Stomach (tissue), 9 donors: Measurements from ENCODE around the gene SH3D21. TPM values are rescaled to one million over a fixed set of nuclear protein-coding genes. Genes with fewer than 3 reads are reported as not detected.

Source experiments
- DNase-seq, 2 donors: peaks; one replicate each; pipeline versions ENCODE4 v3.0.0 to v3.0.0-alpha.2; 2013 to 2019
- H3K27ac ChIP-seq, 5 donors: fragments of 200-600 bp in 4 of 5; sonication (generic) in 4 of 5; one replicate each; pipeline ENCODE4 v1.5.1; 2013 to 2019; ENCODE audit warnings: mild to moderate bottlenecking in 1 of 5, moderate library complexity in 1 of 5
- H3K27me3 ChIP-seq, 3 donors: fragments of 200-600 bp; sonication (generic); one replicate each; pipeline ENCODE4 v1.5.1; 2017 to 2019; ENCODE audit warnings: mixed run types in 1 of 3
- H3K36me3 ChIP-seq, 4 donors: fragments of 200-600 bp; sonication (generic); 1 replicate in 3 of 4; 2 replicates in 1 of 4; pipeline ENCODE4 v1.5.1; 2016 to 2019
- H3K4me1 ChIP-seq, 4 donors: fragments of 200-600 bp; sonication (generic); one replicate each; pipeline ENCODE4 v1.5.1; 2016 to 2019
- H3K4me3 ChIP-seq, 4 donors: fragments of 200-600 bp; sonication (generic) in 3 of 4; one replicate each; pipeline ENCODE4 v1.5.1; 2016 to 2019; ENCODE audit warnings: mild to moderate bottlenecking in 1 of 4
- H3K9me3 ChIP-seq, 4 donors: fragments of 200-600 bp; sonication (generic); one replicate each; pipeline ENCODE4 v1.5.1; 2016 to 2019
- EP300 ChIP-seq: sonication (generic); formaldehyde crosslinking; IDR thresholded peaks from one replicate; pipeline ENCODE4 v1.6.1; 2017; ENCODE audit warnings: antibody characterized with exemption
- POLR2A ChIP-seq, 4 donors: fragments of 450-650 bp; IDR thresholded peaks; one replicate each; pipeline ENCODE4 v1.6.1; 2016; ENCODE audit warnings: antibody characterized with exemption in 4 of 4, control low read depth in 2 of 4, mild to moderate bottlenecking in 1 of 4, moderate library complexity in 1 of 4
- POLR2AphosphoS5 ChIP-seq, 3 donors: sonication (generic); formaldehyde crosslinking; IDR thresholded peaks; one replicate each; pipeline ENCODE4 v1.6.1; 2016; ENCODE audit warnings: antibody characterized with exemption in 3 of 3
- WGBS, 5 donors: extraction: QIAGEN DNeasy Blood & Tissue Kit in 3 of 5; methylation state at CpG; one replicate each; pipeline versions ENCODE4 v1.1.5 to v1.1.7; 2013 to 2018; 5-methylcytosine and 5-hydroxymethylcytosine counted together
- intact Hi-C: fragments of 100-400 bp; cut with DNase I; formaldehyde crosslinking; loops from one replicate; pipeline ENCODE4 v1.15.1; 2023; ENCODE audit warnings: low total_unique reads
- polyA plus RNA-seq, 3 donors: library from polyadenylated mRNA; stranded (reverse); fragments of 200-250 nt; gene quantifications; one replicate each; pipeline ENCODE4 v1.2.3, GENCODE V29; 2013
- total RNA-seq, 5 donors: library from RNA; depleted of rRNA; stranded (reverse); fragments of >200 nt; gene quantifications; one replicate each; pipeline versions ENCODE4 v1.1.0 to v1.2.3, GENCODE V29; 2014 to 2016
- TF ChIP-seq, protein P1 (sequence below), 7 experiments: fragments of 450-650 bp in 4 of 7; fragments of 200-600 bp in 3 of 7; sonication (generic) in 3 of 7; IDR thresholded peaks; one replicate each; pipeline ENCODE4 v1.5.1; 2016 to 2019; ENCODE audit warnings: antibody characterized with exemption in 7 of 7, control low read depth in 2 of 7, mild to moderate bottlenecking in 1 of 7
- donor health status: healthy with polysubstance abuse.
- donor health status: Bipolar disorder and iron deficiency.
- donor health status: healthy.

The SH3D21 gene
- total and polyA plus RNA-seq, 8 donors, result 0.76 to 120 (median 3.5) TPM; not detected in 1

DNA sequence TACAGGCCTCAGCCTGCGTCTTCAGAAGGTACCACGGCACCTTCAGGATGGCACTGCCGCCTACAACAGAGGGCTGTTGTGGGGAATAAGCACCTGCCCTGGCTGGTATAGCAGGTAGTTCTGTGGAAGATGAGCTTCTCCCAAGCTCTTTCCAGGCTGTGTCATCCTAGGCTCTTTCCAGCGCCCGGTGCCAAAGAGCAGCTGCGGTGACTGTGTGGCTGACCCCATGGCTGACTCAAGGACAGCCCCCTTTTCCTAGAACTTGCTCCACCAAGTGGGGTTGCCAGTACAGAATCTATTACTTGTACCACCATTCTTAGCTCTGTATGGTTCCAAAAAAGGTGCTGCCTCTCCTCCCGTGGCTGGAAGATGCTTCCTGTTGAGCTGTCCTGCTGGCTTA lies 39.2 kb downstream of the SH3D21 start:
- TF ChIP-seq EP300 (no peak), POLR2A (IDR thresholded peaks at IDR 0.05) (no peak), POLR2AphosphoS5 (IDR thresholded peaks at IDR 0.05) (no peak)
- no peaks in the 10 kb centered on the region for H3K9me3 ChIP-seq
- peaks cover 4 to 38% (median 19%) of the 10 kb centered on the region in 4 donors for H3K4me1 ChIP-seq
- no peaks in the 10 kb centered on the region for H3K27me3 ChIP-seq
- no peak overlapping the region for H3K4me3 ChIP-seq
- H3K36me3 ChIP-seq, result peaks cover 60 to 99% (median 97%) of the 10 kb centered on the region in 4 donors
- intact Hi-C loops, result no loop called here
- 84 to 94% (median 86%) methylated on average over 4 to 7 of the region's 7 CpGs for WGBS, 5 donors
- DNase-seq, result no peak
- H3K27ac ChIP-seq, result no peak overlapping the region

DNA sequence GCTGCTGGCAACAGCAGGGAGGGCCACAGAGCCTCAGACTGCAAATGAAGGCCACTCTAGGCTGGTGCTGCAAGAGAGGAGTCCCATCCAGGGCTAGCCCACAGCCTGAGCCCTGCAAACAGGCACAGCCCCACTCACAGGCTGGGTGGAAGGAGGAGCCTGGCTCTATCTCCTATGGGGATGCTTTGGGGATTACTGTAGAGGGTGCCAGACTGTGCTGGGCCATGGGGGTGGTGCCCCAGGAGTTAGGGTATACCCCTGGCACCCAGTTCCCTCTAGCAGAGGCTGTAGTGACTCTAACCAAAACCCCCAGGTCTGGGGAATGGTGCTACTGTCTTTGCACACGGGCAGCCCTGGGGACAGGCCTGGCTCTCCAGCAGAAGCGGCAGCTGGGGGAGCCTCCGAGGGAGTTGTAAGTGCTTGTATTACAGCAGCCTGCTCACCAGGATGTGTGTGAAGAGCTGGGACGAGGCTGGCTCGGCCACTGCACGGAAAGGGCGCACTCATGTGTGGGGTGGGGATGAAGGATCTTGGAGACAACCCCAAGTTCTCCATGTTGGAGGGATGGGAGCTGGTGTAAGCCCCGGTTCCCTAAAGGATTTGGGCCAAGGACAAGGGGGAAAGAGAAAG lies 40.7 kb downstream of the SH3D21 start:
- no peak for DNase-seq
- Histone ChIP-seq H3K4me3 (no peak overlapping the region), H3K9me3 (no peaks in the 10 kb centered on the region), H3K27ac (no peak overlapping the region), H3K4me1 (peaks cover 19 to 53% (median 34%) of the 10 kb centered on the region in 4 donors), H3K27me3 (no peaks in the 10 kb centered on the region), H3K36me3 (peaks cover 48 to 97% (median 87%) of the 10 kb centered on the region in 4 donors)
- TF ChIP-seq, protein P1, sequence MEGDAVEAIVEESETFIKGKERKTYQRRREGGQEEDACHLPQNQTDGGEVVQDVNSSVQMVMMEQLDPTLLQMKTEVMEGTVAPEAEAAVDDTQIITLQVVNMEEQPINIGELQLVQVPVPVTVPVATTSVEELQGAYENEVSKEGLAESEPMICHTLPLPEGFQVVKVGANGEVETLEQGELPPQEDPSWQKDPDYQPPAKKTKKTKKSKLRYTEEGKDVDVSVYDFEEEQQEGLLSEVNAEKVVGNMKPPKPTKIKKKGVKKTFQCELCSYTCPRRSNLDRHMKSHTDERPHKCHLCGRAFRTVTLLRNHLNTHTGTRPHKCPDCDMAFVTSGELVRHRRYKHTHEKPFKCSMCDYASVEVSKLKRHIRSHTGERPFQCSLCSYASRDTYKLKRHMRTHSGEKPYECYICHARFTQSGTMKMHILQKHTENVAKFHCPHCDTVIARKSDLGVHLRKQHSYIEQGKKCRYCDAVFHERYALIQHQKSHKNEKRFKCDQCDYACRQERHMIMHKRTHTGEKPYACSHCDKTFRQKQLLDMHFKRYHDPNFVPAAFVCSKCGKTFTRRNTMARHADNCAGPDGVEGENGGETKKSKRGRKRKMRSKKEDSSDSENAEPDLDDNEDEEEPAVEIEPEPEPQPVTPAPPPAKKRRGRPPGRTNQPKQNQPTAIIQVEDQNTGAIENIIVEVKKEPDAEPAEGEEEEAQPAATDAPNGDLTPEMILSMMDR (IDR thresholded peaks at IDR 0.05), result no peak
- TF ChIP-seq POLR2AphosphoS5 (IDR thresholded peaks at IDR 0.05) (no peak), POLR2A (IDR thresholded peaks at IDR 0.05) (no peak), EP300 (no peak)
- intact Hi-C loops, result no loop called here
- 92 to 98% (median 95%) methylated on average over 6 to 8 of the region's 8 CpGs for WGBS, 5 donors

DNA sequence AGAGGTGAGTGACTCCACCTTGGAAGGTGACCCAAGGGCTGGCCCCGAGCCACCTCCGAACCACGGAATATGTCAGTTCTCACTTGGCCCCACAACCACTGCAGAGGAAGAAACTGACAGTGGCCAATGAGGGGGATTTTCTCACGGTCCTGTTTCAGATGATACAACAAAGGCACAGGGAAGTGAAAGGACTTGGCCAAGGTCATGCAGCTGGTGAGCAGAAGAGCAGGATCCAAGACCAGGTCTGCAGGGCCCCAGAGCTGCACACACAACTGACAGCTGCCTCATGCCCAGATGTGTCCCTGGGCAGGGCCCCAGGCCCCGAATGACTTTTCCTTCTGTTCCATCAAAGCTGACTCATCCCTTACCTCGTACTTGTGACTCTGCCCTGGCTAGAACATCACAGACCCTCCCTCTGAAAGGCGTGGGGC lies 43.1 kb downstream of the SH3D21 start:
- peaks cover 57 to 96% (median 87%) of the 10 kb centered on the region in 4 donors for H3K36me3 ChIP-seq
- H3K27ac ChIP-seq, result peak overlapping the region in 4 of 5 donors; percentile 65 to 82 (median 72)
- 47 to 72% (median 65%) methylated on average over 6 to 7 of the region's 7 CpGs for WGBS, 5 donors
- no peaks in the 10 kb centered on the region for H3K9me3 ChIP-seq
- no peak for DNase-seq
- intact Hi-C loops, result no loop called here
- H3K4me3 ChIP-seq, result no peak overlapping the region
- no peak for TF ChIP-seq POLR2AphosphoS5 (IDR thresholded peaks at IDR 0.05)
- TF ChIP-seq EP300, result no peak
- TF ChIP-seq POLR2A (IDR thresholded peaks at IDR 0.05), result no peak
- TF ChIP-seq, protein P1 (IDR thresholded peaks at IDR 0.05), result no peak
- peaks cover 33 to 55% (median 43%) of the 10 kb centered on the region in 4 donors for H3K4me1 ChIP-seq
- no peaks in the 10 kb centered on the region for H3K27me3 ChIP-seq

DNA sequence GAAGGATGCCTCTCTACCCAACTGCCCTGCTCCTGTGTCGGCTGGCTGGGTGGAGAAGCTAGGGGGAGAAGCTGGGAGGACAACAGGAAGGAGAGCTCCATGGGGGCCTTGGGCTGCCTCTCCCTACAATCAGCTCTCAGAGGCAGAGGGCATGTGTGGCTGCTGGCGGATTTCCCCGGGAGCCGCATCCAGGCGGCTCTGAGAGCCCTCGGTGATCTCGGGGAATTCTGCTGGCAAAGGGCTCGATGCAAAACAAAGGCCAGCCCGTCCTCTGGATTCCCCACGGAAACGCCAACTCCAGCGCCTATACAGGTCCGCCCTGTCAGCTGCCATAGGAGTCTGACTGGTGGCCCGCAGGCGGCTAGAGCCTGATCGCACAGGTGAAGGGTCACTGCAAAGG lies 43.7 kb downstream of the SH3D21 start:
- H3K9me3 ChIP-seq, result no peaks in the 10 kb centered on the region
- TF ChIP-seq, protein P1 (IDR thresholded peaks at IDR 0.05), result no peak
- H3K36me3 ChIP-seq, result peaks cover 63 to 96% (median 87%) of the 10 kb centered on the region in 4 donors
- WGBS, 5 donors, result 58 to 88% (median 85%) methylated on average over 7 to 16 of the region's 16 CpGs
- H3K27me3 ChIP-seq, result no peaks in the 10 kb centered on the region
- H3K4me1 ChIP-seq, result peaks cover 33 to 55% (median 43%) of the 10 kb centered on the region in 4 donors
- H3K4me3 ChIP-seq, result no peak overlapping the region
- no peak for DNase-seq
- intact Hi-C loops, result no loop called here
- H3K27ac ChIP-seq, result peak overlapping the region in 4 of 5 donors; percentile 65 to 82 (median 72)

DNA sequence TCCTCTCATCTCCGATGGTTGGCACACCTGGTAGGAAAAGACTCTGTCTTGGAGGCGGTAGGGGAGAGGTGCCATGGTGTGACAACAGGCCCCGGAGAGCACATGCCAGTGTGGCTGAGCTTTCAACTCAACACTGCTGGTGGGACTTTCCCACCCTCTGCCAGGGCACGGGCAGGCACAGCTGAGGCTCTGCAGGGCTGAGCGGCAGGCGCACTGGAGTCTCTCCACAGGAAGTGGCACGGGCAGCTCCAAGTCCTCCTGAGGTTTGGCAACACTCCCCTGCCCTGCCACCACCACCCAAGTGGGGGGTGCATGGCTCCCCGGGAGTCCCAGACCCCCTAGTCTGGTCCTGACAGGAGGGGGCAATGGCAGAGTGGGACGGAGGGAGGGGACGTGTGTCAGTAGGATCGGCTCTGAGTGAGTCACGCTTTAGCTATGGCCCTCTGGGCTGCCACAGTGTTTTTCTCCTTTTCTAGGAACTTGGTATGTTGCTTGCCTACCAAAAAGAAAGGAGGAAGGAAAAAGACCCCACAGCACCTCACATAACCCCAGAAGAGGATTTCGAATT lies 44.6 kb downstream of the SH3D21 start:
- H3K4me3 ChIP-seq, result no peak overlapping the region
- peak overlapping the region; percentile 13 to 82 (median 68) for H3K27ac ChIP-seq
- intact Hi-C loops, result no loop called here
- peaks cover 65 to 96% (median 87%) of the 10 kb centered on the region in 4 donors for H3K36me3 ChIP-seq
- WGBS, 5 donors, result 43 to 70% (median 47%) methylated on average over 10 to 13 of the region's 13 CpGs
- peaks cover 33 to 55% (median 43%) of the 10 kb centered on the region in 4 donors for H3K4me1 ChIP-seq
- H3K27me3 ChIP-seq, result no peaks in the 10 kb centered on the region
- DNase-seq, result no peak
- H3K9me3 ChIP-seq, result no peaks in the 10 kb centered on the region
- TF ChIP-seq POLR2A (IDR thresholded peaks at IDR 0.05), result no peak
- TF ChIP-seq, protein P1 (IDR thresholded peaks at IDR 0.05), result no peak
- TF ChIP-seq EP300, result no peak
- no peak for TF ChIP-seq POLR2AphosphoS5 (IDR thresholded peaks at IDR 0.05)
